GM21529 (cell line): ENCODE measurements around the gene AATK.

Source experiments
- ATAC-seq: cut with Tn5 transposase; IDR thresholded peaks from one replicate; pipeline ENCODE4 v1.9.1; 2021; ENCODE audit not compliant: unreplicated experiment

The AATK gene

GRCh38 chr17:81197409-81197795, 31.4 kb upstream of the AATK start:
- ATAC-seq, result no peak

DNA sequence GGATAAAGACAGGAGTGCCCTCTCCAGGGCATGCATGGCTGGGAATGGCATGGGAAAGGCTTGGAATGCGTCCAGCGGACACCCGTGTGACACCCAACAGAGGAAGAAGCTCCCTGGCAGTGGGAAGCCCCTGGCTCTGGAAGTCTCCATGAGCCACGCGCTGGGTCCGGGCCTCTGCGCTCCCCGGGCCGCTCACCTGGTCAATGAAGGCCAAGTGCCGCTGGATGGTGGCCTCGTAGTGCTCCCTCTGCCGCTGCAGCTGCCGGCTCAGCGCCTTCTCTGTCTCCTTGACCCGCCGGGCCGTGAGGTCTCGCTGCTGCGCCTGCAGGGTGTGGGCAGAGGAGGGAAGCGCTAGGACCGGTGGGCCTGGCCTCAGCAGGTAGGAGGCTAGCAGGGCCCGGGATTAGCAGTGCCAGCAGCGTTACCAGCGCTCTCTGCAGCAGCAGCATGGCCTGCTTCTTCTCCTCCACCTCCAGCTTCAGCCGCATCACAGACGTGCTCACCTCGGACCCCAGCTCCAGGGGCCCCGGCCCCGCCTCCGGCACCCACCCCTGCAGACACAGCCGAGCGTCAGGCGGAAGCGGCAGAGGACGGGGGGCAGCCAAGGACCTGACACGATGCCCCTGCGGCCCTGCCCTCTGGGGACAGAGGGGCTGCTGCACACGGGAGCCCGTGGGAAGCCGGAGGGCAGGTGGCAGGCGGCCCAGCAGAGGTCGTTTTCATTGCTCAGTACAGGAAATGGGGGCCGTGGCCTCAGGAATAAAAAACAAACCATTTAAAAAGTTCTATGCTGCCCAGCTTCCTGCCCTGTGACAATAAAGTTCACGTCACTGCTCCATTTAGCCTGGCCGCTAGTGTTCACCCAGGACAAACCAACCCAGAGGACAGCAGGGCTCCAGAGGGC, 30.7 kb upstream of the AATK start:
- no peak for ATAC-seq

DNA sequence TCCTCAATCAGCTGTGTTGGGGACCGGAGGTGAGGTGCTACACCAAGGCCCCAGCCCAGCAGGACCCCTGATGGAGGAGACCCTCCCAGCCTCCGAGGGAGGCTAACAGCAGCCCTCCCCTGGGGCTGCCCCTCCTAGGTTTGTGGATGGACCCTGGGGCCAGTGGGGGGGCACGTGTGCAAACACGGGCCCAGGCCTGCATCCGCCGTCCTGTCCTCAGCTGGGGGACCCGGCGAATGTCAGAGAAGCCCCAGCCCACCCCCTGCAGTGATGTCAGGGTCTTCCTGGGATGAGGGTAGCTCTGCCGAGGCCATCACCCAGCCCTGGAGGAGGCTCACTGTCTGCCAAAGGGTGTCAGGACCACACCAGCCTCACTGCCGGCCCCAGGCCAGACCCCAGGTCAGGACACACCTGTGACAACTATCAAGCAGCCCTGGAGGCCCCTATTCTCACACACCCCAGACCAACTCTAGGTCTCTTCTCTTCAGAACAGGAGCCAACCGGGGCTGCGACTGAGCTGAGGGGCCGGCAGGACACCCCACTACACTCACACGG, 30.0 kb upstream of the AATK start:
- no peak for ATAC-seq

DNA sequence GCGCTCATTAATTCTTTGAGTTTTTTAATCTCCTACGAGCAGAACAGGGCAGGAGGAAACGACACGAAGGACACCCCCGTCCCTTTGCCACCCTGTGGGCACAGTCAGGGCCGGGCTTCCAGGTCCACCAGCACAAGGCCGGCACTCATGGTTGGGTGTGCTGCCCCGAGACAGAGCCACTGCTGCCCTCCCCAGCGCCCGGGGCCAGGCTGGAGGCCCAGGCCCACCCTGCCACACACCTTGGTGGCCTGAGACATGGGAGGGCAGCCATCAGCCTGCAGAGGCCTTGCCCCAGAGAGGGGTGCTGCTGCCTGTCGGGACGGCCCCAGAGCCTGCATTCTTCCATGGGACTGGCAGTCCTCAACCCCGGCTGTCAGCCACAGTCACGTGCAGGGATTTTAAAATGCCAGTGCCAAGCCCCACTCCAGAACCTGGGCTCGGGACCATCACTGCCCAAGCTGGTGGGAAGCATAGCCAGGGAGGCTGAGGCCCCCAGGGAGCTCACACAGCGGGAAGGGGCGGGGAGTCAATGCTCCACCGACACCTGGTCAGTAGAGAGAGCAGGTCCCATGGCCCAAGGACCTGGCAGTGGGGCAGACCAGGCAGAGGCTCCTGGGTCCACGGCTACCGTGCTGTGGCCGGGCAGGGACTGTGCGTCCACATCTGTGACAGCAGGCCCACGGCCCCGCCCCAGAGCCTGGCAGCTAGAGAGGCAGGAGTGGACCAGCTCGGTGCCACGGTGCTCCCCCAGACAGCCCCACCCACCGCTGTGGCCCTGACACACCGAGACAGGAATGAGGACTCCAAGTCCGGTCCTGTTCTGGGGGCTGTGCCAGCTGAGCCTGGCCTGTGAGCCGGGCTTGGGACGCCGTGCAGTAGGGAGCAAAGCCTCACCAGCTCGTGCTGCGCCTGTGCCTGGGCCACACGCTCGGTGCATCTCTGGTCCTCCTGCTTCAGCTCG, 29.2 kb upstream of the AATK start:
- ATAC-seq, result no peak

DNA sequence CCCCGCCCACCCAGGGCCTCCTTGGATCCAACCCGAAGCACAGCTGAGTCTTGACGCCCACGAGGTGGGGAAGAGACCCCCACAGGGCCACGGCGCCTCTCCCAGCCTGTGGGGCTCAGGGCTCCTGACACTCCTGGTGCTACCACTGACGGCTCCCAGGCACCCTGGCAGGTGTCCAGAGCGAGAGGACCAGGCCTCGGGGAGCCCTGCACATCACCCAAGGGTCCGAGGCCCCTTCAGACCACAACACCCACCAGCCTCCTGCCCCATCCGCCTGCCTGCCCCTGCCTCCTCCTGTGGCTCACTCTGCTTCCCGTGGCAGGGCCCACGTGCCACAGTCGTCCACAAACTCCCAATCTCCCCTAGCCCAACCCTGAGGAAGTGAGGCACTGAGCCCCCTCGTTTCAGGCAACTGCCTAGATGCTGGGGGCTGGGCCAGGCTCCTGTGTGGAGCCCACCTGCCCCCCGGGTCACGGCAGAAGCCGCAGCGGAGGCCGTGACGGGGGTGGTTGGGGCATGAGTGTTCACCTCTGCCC, 28.3 kb upstream of the AATK start:
- ATAC-seq, result no peak

DNA sequence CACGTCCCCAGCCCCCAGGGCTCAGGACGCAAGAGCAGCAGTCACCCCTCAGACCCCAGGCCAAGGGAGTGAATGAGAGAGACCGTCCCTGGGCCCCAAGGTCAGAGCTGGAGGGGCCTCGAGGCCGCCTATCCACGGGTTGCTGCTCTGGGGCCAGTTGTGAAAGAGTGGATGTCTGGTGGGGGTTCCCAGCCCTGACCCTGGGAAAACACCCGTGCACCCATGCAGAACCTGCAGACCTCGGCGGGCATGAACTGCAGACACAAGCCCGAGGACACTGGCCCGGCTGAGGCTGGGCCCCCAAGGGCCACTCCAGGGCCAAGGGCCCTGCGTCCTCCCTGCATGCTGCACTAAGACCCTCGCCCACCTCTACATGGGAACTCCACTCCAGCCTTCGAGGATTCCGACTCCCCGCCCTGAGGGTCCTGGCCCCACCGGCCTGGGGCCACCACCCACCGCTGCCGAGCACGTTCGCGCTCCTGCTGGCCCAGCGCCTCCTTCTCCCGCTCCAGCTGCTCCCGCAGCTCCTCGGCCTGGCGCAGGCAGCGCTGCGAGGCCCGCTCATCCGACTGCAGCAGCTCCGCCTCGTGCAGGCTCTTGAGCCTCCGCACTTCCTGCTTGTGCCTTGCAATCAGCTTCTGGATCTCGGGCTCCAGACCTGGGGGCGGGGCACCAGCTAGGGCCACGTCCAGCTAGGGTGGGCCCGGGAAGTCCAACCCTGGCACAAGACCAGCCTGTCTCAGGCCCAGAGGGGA, 27.6 kb upstream of the AATK start:
- no peak for ATAC-seq

DNA sequence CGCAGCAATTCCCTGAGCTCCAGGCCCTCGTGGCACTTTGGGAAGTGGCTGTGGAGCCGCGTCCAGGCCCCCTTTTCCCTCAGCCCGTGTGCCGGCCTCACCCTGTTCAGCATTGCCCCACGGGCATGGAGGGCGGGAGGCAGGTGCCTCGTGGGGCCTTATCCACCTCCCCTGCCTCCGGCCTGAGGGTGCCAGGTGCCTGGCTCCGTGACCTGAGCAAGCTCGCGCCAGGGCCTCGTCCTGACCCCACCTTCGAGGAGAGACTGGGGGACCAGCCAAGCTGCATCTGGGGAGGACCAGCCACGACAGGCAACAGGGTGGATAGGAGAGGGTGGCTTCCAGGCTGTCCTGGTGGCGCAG, 27.0 kb upstream of the AATK start:
- no peak for ATAC-seq

DNA sequence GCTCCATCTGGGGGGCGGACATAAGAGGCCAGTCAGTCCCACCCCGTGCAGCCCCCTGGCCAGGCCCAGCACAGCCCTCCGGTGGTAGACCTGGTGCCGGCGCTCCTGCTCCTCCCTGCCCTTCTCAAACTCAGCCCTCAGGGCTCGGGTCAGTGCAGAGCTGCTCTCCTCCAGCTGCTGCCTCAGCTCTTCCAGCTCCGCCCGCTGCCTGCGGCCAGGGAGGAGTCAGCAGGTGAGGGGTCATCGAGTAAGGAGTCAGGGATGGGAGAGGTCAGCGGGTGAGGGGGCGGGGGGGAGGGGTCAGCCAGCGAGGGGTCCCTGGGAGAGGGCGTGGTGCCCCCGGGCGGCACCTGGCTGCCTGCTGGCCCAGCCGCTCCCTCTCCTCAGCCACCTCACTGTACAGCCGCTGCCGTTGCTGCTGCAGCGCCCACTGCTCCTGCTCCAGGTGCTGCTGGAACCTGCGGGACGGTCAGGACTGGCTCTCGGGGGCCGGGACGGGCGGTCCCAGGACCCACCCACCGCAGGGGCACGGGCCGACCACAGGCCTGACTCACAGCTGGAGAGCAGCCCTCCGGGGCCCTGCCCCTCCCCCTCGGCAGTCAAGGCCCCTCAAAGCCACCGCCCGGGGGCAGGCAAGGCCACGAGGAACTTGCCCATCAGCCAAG, 26.5 kb upstream of the AATK start:
- ATAC-seq, result no peak

- no peak for ATAC-seq
Observed at GRCh38 chr17:81191646-81192045, 25.6 kb upstream of the AATK start.

DNA sequence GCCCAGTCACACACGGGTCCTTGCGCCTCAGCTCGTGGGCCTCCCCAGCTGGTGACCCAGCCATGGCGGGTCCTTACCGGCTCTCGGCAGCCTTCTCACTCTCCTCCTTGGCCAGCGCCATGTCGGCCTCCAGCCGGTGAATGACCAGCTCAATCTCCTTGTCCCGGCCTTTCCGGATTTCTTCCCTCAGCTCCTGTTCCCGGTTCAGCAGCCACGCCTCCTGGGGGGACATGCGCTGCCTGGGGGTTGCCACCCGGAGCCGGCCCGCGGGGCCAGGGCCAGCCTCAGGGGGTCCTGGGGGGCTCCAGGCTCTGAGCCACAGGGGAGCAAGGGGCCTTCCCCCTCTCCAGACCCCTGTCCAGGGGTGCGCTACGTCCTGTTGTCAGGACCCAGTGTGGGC, 25.1 kb upstream of the AATK start:
- no peak for ATAC-seq

DNA sequence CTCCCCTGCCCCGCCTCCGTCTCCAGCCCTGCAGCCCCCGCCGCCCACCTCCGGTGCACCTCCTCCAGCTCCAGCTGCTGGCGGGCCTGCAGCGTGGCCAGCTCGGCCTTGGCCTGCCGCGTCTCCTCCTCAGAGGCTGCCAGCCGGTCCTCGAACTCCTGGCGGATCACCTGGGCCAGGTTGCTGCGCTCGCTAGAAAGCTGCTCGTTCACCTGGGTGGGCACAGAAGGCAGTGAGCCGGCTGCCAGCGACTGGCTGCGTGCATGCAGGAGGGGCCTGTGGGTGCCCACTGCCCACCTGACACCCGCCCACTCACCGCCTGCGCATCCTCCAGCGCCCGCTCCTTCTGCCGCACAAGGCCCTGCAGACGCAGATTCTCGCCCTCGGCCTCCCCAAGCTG, 24.6 kb upstream of the AATK start:
- ATAC-seq, result no peak

DNA sequence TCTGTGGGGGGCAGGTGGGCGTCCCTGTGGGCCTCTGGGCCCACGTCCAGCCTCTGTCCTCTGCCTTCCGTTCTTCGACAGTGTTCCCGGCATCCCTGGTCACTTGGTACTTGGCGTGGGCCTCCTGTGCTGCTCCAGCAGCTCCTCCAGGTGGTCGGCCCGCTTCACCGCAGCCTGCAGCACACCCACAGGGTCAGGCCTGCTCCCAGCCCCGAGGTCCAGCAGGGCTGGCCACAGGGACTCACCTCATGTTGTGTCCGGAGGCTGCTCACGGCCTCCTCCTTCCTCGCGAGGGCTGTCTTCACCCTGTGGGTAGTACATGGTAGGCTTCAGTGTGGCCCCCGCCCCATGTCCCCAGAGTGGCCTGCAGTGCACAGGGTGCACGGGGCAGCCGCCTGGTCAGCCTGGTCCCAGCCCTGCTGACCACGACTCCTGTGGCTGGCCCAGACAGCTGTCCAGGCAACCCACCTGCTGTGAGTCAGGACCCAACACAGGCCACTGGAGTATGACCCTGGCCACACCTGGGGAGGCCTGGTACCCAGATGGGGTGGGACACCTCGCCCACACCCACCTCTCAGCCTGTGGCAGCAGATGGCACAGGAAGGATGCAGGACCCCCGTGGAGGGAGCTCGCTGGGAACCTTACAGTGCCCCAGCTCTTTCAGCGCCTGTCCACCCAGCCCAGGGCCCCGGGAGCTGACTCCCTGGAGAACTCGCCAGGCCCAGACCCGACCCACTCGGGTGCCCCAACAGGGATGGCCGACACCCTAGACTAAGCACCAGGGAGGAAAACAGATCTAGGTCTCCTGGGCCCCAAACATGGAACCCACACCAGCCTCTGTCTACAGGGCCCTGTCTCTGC, 23.9 kb upstream of the AATK start:
- no peak for ATAC-seq

DNA sequence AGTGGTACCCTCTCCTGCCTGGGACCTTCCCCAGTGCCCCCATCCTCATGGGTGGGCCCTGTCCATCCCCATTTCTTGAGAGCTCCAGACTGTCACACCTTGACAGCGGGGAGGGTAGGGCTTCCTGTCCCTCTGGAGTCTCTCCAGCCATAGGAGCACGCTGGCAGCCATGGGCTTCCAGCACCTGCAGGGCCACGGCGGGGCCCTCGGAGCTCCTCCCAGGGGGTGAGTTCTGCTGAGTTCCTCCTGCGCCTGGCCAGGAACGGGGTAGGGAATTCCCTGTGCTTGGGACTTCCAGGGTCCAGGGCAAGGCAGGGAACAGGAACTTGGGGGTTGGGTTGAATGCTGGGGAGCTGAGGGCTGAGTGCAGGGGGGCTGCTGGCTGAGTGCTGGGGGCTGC, 23.0 kb upstream of the AATK start:
- ATAC-seq, result no peak

- no peak for ATAC-seq
Observed at GRCh38 chr17:81188491-81188840, 22.4 kb upstream of the AATK start.

GRCh38 chr17:81187586-81188490, 21.8 kb upstream of the AATK start:
- ATAC-seq, result no peak

- ATAC-seq, result no peak
Observed at GRCh38 chr17:81187120-81187519, 21.1 kb upstream of the AATK start.

DNA sequence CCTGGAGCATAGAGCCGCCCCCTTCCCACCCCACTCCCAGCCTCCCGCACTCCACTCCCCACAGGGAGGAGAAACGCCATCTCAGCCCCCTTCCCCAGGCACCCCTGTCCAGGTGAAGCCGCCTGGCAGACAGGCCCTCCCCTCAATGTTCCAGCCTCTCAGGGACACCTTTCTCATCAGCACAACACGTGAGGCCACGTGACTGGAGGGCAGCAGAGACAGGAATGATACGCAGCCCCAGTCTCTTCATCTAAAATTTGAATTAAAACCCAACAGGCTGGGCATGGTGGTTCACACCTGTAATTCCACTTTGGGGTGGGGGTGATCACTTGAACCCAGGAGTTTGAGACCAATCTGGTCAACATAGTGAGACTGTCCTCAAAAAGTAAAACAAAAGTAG, 20.2 kb upstream of the AATK start:
- no peak for ATAC-seq

GRCh38 chr17:81184555-81184954, 18.5 kb upstream of the AATK start:
- no peak for ATAC-seq
